ENCODE measurements around the gene CASP10.
A peak's percentile ranks its signal among the peaks of the same experiment; 100 is the strongest.
"Not testable (repeated sequence)": the region's sequence is repeated elsewhere in the genome, so short reads cannot be mapped to it uniquely, and the experiment has no call there.

Gene CASP10

GRCh38 chr2:201174687-201175086 is 8.3 kb upstream of the CASP10 start:
- no peak for TF ChIP-seq CTCF (IDR thresholded peaks at IDR 0.05; ENCODE audit: low read depth, low read length)
- no peak for DNase-seq (ENCODE audit: low read depth in 2 of 2)
- H3K4me3 ChIP-seq (replicated peaks in 1 of 2; ENCODE audit: low read depth in 2 of 2, low read length in 2 of 2), result no peak overlapping the region

GRCh38 chr2:201176081-201176481 is 6.9 kb upstream of the CASP10 start:
- no peak overlapping the region for H3K4me3 ChIP-seq (replicated peaks in 1 of 2; ENCODE audit: low read depth in 2 of 2, low read length in 2 of 2)
- TF ChIP-seq CTCF (IDR thresholded peaks at IDR 0.05; ENCODE audit: low read depth, low read length), result no peak
- no peak for DNase-seq (ENCODE audit: low read depth in 2 of 2)

- no peak for TF ChIP-seq CTCF (IDR thresholded peaks at IDR 0.05; ENCODE audit: low read depth, low read length)
- H3K4me3 ChIP-seq (replicated peaks in 1 of 2; ENCODE audit: low read depth in 2 of 2, low read length in 2 of 2), result no peak overlapping the region
- no peak for DNase-seq (ENCODE audit: low read depth in 2 of 2)
These were observed 2.9 kb upstream of the CASP10 start for GRCh38 chr2:201180010-201180409.

GRCh38 chr2:201183365-201183727 is 405 bp downstream of the CASP10 start:
- TF ChIP-seq CTCF (IDR thresholded peaks at IDR 0.05; ENCODE audit: low read depth, low read length), result no peak
- H3K4me3 ChIP-seq (replicated peaks in 1 of 2; ENCODE audit: low read depth in 2 of 2, low read length in 2 of 2), result peak overlapping the region; percentile 47 to 60
- no peak for DNase-seq (ENCODE audit: low read depth in 2 of 2)

- peak overlapping the region; percentile 47 to 60 for H3K4me3 ChIP-seq (replicated peaks in 1 of 2; ENCODE audit: low read depth in 2 of 2, low read length in 2 of 2)
- DNase-seq (ENCODE audit: low read depth in 2 of 2), result not testable (repeated sequence)
These were observed 894 bp downstream of the CASP10 start for GRCh38 chr2:201183835-201184234.

- DNase-seq (ENCODE audit: low read depth in 2 of 2), result not testable (repeated sequence)
- peak overlapping the region in 1 of 2 donors; percentile 47 for H3K4me3 ChIP-seq (replicated peaks in 1 of 2; ENCODE audit: low read depth in 2 of 2, low read length in 2 of 2)
These were observed 1.3 kb downstream of the CASP10 start for GRCh38 chr2:201184248-201184647.

- no peak overlapping the region for H3K4me3 ChIP-seq (replicated peaks in 1 of 2; ENCODE audit: low read depth in 2 of 2, low read length in 2 of 2)
- TF ChIP-seq CTCF (IDR thresholded peaks at IDR 0.05; ENCODE audit: low read depth, low read length), result no peak
- DNase-seq (ENCODE audit: low read depth in 2 of 2), result no peak
These were observed 2.9 kb downstream of the CASP10 start for GRCh38 chr2:201185863-201186262.

- TF ChIP-seq CTCF (IDR thresholded peaks at IDR 0.05; ENCODE audit: low read depth, low read length), result no peak
- no peak for DNase-seq (ENCODE audit: low read depth in 2 of 2)
- H3K4me3 ChIP-seq (replicated peaks in 1 of 2; ENCODE audit: low read depth in 2 of 2, low read length in 2 of 2), result no peak overlapping the region
These were observed 4.0 kb downstream of the CASP10 start for GRCh38 chr2:201186982-201187381.

Measured in cardiac fibroblast (primary cell).